Raji (cell line): Measurements from ENCODE around the gene VKORC1.

Experiments
- POLR2A ChIP-seq: IDR thresholded peaks from 2 replicates; pipeline ENCODE4 v1.6.1; 2011; ENCODE audit warnings: low read depth, low read length, control low read depth; ENCODE audit not compliant: insufficient read depth

VKORC1 gene

GRCh38 chr16:31092330-31092729 lies 2.3 kb downstream of the VKORC1 start:
- TF ChIP-seq POLR2A, result no peak

GRCh38 chr16:31090540-31090939 lies 4.1 kb downstream of the VKORC1 start:
- TF ChIP-seq POLR2A, result no peak

- no peak for TF ChIP-seq POLR2A
Observed at GRCh38 chr16:31089199-31089598, 5.4 kb downstream of the VKORC1 start.

DNA sequence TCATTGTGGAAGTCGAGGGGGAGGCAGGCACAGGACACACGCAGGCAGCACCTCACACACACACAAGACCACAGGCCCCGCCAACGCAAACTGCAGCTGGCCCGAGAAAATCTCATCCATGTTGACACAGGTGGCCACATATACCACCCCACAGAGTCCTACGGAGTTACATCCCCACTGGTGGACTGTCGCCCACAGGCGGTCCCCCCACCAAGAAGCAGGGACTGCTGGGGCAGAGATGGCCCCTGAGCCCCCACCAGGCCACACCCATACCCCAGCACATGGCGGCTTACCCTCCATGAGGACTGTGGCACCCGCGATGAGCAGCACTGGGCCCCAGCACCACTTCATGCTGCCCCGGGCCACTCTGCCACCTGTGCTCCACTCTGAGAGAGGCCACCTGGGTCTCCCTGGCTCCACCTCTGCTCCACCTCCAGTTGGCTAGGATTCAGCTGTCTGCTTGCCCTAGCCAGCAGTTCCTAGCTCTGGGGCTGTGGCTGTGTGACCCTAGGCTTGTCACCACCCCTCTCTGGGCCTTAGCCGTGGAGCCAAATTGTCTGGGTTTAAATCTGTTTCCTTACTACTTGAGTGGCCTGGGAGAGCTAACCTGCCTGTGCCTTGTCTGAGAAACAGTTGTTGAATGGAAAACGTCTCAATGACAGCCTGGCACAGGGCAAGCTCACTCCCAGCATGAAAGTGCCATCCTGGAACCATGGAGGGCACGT lies 6.0 kb downstream of the VKORC1 start, which contains the start of gene PRSS53:
PRSS53 (minus strand) TSS at position 485 of the 725 bp plus-strand sequence; CDS start at position 351, 134 bp downstream.
- no peak for TF ChIP-seq POLR2A

DNA sequence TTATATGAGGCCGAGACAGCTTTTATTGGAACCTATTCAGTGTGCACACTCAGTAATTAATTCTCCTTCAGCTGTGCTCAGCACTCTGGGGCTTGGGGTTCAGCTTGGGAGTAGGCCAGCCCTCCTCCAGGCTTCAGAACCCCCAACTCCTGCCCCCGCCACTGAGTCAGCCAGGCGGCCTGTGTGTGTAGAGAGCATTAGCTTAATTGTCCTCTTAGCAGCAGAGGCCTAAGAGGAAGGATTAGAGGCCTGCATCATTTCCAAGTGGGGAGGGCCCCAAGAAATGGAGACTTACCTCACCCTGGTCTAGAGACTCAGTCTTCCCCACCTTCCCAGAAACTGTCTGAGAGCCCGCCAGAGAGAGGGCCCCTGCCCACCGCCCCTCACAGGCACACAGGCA lies 6.6 kb downstream of the VKORC1 start:
- no peak for TF ChIP-seq POLR2A

- no peak for TF ChIP-seq POLR2A
Observed at GRCh38 chr16:31087481-31087880, 7.1 kb downstream of the VKORC1 start.

DNA sequence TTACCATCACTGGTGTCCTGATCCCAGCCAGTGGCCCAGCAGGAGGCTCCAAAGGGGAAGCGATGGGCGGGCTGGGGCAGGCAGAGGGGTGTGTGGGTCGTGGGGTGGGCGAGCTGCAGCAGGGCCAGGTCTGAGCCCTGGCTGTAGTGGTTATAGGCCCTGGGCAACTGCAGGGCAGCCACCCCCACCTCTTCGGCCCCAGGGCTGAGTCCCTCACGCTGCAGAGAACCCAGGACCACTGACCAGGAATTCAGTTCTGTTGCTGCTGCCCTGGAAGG lies 8.0 kb downstream of the VKORC1 start:
- TF ChIP-seq POLR2A, result no peak

DNA sequence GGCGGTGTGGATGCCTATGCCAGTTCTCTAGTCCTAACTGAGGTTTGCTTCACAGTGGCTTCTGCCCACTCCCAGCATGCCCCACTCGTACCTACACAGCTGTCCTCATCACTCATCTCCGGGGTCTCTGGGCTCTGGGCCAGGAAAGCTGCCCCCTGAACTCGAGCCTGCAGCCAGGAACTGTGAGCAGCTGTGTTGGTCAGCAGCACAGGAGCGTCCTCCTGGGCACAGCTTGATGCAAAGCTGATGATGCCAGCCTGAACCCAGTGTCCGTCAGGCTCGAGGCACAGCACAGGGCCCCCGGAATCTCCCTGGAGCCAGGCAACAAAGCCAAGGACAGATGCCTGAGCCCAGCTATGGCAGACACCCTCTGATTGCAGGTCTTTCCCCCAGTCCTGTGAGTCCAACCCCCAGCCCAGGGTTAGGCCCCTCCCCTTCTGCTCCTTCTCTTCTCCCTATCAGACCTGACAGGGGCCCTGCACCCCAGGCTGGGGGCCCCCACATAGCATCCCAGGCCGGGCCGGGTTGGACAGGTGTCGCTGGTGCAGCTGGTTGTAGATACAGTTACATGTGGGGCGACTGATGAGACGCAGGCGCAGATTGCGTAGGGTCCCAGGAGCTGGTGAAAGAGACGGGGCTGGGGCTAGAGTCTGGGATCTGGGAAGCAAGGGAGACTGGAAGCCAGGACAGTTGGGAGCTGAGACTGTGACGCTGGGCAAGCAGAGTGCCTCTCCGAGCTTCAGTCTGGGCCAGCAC lies 8.5 kb downstream of the VKORC1 start:
- no peak for TF ChIP-seq POLR2A

DNA sequence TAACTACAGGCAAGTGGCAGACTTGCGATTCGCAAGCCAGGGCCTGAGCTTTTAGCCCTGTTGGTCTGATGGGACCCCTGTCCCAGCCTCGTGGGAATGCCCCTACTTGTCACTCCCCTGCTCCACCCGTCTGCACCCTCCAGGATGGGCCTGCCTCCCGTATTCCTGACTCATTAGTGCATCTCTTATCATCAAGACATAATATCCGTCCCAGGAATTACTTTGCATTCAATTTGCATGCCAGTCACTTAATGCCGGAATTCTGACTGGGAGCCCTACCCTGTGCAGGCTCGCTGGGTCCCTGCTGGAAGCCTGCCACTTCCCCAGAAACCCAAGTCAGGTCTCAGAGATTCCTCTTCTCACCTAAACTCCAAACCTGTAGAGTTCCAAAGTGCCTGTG lies 9.2 kb downstream of the VKORC1 start:
- no peak for TF ChIP-seq POLR2A

DNA sequence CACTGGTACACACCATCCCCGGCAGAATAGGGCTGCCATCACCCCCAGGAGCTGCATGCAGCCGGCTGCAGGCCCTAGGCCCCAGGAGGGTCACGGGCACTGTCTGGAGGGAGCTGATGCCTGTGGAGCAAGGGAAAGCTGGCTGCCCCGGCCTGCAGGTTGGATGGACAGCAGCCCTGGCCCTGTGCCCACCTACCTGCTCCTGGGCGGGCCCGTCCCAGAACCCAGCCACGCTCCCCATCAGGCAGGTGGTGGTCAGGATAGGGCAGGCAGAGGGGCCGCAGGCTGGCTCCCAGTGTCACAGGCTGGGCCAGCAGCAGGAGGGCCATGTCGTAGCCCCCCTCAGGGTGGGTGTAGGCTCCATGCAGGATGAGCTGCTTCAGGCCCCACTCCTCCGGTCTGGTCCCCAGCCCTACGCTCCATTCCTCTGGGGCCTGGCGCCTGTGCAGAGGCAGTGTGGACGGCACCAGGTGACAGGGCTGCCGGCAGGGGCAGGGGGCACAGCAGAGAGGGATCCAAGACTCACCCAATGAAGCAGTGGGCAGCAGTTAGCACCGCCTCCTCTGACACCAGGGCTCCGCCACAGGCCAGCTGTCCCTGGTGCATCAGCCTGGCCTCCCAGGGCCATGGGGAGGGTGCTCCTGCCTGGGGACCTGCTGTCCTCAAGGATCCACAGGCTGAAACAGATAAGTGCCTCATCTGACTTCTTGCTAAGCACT lies 9.9 kb downstream of the VKORC1 start:
- no peak for TF ChIP-seq POLR2A

- TF ChIP-seq POLR2A, result no peak
Observed at GRCh38 chr16:31083981-31084380, 10.6 kb downstream of the VKORC1 start.

DNA sequence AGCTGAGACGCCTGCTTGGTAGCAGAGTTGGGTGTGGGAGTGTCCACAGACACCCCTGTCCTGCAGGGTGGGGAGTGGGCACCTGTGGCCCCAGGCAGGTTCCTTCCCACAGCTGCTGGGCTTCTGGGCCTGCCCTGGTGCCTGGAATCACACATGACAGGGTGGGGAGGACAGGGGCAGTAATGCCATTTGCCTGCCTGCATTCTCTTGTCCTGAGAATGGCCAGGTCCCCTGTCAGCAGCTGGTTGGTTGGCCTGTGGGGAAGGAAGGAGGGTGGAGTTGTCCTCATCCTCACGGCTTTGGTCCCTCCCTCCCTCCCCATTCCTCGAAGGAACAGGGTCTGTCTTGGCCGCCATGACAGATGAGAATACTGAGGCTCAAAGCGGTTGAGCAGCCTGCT lies 11.0 kb downstream of the VKORC1 start:
- TF ChIP-seq POLR2A, result no peak

DNA sequence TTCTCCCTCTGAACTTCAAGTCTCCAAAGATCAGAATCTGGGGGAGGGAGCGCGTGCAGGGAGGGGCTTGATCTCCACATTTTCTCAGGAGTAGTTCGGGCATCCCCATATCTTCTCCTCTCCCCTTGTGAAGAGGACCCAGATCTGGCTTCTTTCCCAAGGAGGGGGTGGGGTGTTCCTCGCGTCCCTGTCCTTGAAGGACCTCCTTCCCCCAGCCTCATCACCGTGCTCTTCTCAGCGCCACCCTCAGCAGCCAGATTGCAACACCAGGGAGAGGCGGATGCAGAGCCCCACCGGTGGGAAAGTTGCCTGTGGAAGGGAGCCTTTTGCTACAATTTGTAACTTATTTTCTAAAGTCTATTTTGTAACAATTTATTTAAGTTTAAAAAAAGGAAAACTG lies 11.5 kb downstream of the VKORC1 start:
- no peak for TF ChIP-seq POLR2A

- TF ChIP-seq POLR2A, result no peak
Observed at GRCh38 chr16:31082368-31083045, 12.1 kb downstream of the VKORC1 start.
